ENCODE results near the gene LDLRAD4.

GRCh38 chr18:13603304-13604019, 384.9 kb downstream of the LDLRAD4 start:
- no peak for TF ChIP-seq CEBPB (IDR thresholded peaks at IDR 0.05)
- no peak for TF ChIP-seq EGR1 (IDR thresholded peaks at IDR 0.05)
- TF ChIP-seq TAF1 (IDR thresholded peaks at IDR 0.05; ENCODE audit: low read depth), result no peak
- no peak for TF ChIP-seq REST (IDR thresholded peaks at IDR 0.05; ENCODE audit: low read depth)
- TF ChIP-seq RAD21 (IDR thresholded peaks at IDR 0.05; ENCODE audit: low read depth), result no peak
- no peak for TF ChIP-seq MAX (IDR thresholded peaks at IDR 0.05)
- no peak for TF ChIP-seq TEAD4 (IDR thresholded peaks at IDR 0.05)
